H1 (cell line): ENCODE results near the gene NXPH3. TPM values are rescaled to one million over a fixed set of nuclear protein-coding genes. Genes with fewer than 3 reads are reported as not detected.

Source experiments
- CTCF ChIA-PET: fragments of 300-600 bp; sonication (Branson Sonifier 250); formaldehyde crosslinking; loops from one replicate; lab custom pipeline; 2021; ENCODE audit not compliant: partially characterized antibody; lab: Charles Lee
- POLR2A ChIA-PET: fragments of 300-600 bp; sonication (Branson Sonifier 250); formaldehyde crosslinking; loops from one replicate; lab custom pipeline; 2021; ENCODE audit warnings: inconsistent platforms; ENCODE audit not compliant: partially characterized antibody; lab: Charles Lee
- DNase-seq, 2 experiments: peaks; one replicate each; pipeline versions ENCODE4 v3.0.0 to v3.0.0-alpha.2; 2010 to 2022; ENCODE audit warnings: low spot score in 2 of 2, low read depth in 1 of 2, mixed read lengths in 1 of 2
- FAIRE-seq: peaks from 2 replicates; lab custom pipeline; 2011; peaks lifted over from hg19 to GRCh38; lab: Jason Lieb, UNC
- H2AFZ ChIP-seq: 2 replicates; pipeline ENCODE4 v1.8.1; 2012; ENCODE audit warnings: low read length, inconsistent platforms
- H2AK5ac ChIP-seq: 2 replicates; pipeline ENCODE4 v1.6.1; 2013; ENCODE audit warnings: low read depth, low read length
- H2BK120ac ChIP-seq: replicated peaks from 2 replicates; pipeline ENCODE3; 2013; ENCODE audit warnings: low read depth, low read length, inconsistent platforms
- H2BK12ac ChIP-seq: 2 replicates; pipeline ENCODE4 v1.6.1; 2013; ENCODE audit warnings: low read depth, low read length
- H2BK15ac ChIP-seq: 2 replicates; pipeline ENCODE4 v1.6.1; 2013; ENCODE audit warnings: low read length
- H2BK20ac ChIP-seq: 2 replicates; pipeline ENCODE4 v1.6.1; 2013; ENCODE audit warnings: low read length
- H2BK5ac ChIP-seq: 2 replicates; pipeline ENCODE4 v1.6.1; 2013; ENCODE audit warnings: low read depth, low read length
- H3K14ac ChIP-seq: 2 replicates; pipeline ENCODE4 v1.6.1; 2013; ENCODE audit warnings: inconsistent platforms; ENCODE audit not compliant: insufficient read length
- H3K18ac ChIP-seq: 2 replicates; pipeline ENCODE4 v1.6.1; 2013; ENCODE audit warnings: low read length; ENCODE audit errors: extremely low read depth
- H3K23ac ChIP-seq: 2 replicates; pipeline ENCODE4 v1.6.1; 2013; ENCODE audit warnings: inconsistent platforms; ENCODE audit not compliant: insufficient read length
- H3K23me2 ChIP-seq: 2 replicates; pipeline ENCODE4 v1.6.1; 2013; ENCODE audit warnings: low read depth, low read length
- H3K27ac ChIP-seq: 2 replicates; pipeline ENCODE4 v1.6.1; 2011; ENCODE audit warnings: low read depth, low read length, inconsistent platforms
- H3K27me3 ChIP-seq, 4 experiments: replicated peaks in 1 of 4; 1 replicate in 1 of 4; 2 replicates in 3 of 4; pipeline versions ENCODE4 v1.6.1 to v1.8.1; 2011 to 2013; ENCODE audit warnings: low read length in 3 of 4, mild to moderate bottlenecking in 3 of 4, inconsistent platforms in 2 of 4, mixed read lengths in 2 of 4, moderate library complexity in 1 of 4; ENCODE audit not compliant: control insufficient read depth in 3 of 4, insufficient read depth in 3 of 4; ENCODE audit errors: extremely low read depth in 1 of 4
- H3K36me3 ChIP-seq, 4 experiments: 2 replicates each; pipeline versions ENCODE4 v1.6.1 to v1.8.1; 2011 to 2013; ENCODE audit warnings: mild to moderate bottlenecking in 4 of 4, low read length in 3 of 4, moderate library complexity in 2 of 4, control low read depth in 1 of 4, inconsistent platforms in 1 of 4; ENCODE audit not compliant: insufficient read depth in 4 of 4, control insufficient read depth in 2 of 4
- H3K4ac ChIP-seq: replicated peaks from 2 replicates; pipeline ENCODE3; 2013; ENCODE audit warnings: low read length, low read depth, mixed read lengths, inconsistent platforms; ENCODE audit not compliant: insufficient read length
- H3K4me1 ChIP-seq, 4 experiments: replicated peaks in 1 of 4; 1 replicate in 1 of 4; 2 replicates in 3 of 4; pipeline versions ENCODE4 v1.6.1 to v1.8.1; 2011 to 2013; ENCODE audit warnings: low read length in 3 of 4, inconsistent platforms in 2 of 4, mixed read lengths in 1 of 4; ENCODE audit not compliant: insufficient read depth in 4 of 4, control insufficient read depth in 3 of 4
- H3K4me2 ChIP-seq, 2 experiments: 2 replicates each; pipeline versions ENCODE4 v1.6.1 to v1.8.1; 2011 to 2013; ENCODE audit warnings: low read depth in 2 of 2, low read length in 2 of 2, control low read depth in 1 of 2, inconsistent platforms in 1 of 2, mild to moderate bottlenecking in 1 of 2; ENCODE audit not compliant: insufficient read depth in 1 of 2
- H3K4me3 ChIP-seq, 4 experiments: fragments of 200-600, 300-600 bp in 1 of 4; sonication (generic), shearing (Covaris generic), sonication (Bioruptor Twin) in 1 of 4; 2 replicates each; pipeline versions ENCODE4 v1.5.1 to v1.8.1; 2011 to 2016; ENCODE audit warnings: low read length in 4 of 4, low read depth in 3 of 4, control low read depth in 2 of 4, inconsistent platforms in 2 of 4, mild to moderate bottlenecking in 2 of 4, mixed read lengths in 1 of 4, moderate library complexity in 1 of 4; ENCODE audit not compliant: insufficient read depth in 2 of 4; ENCODE audit errors: extremely low read depth in 1 of 4
- H3K56ac ChIP-seq: replicated peaks from 2 replicates; pipeline ENCODE3; 2013; ENCODE audit warnings: low read depth, mild to moderate bottlenecking, mixed read lengths, low read length, inconsistent platforms; ENCODE audit not compliant: insufficient read length
- H3K79me1 ChIP-seq: 2 replicates; pipeline ENCODE4 v1.6.1; 2013; ENCODE audit warnings: low read depth, low read length, control low read depth
- H3K79me2 ChIP-seq, 2 experiments: 2 replicates each; pipeline versions ENCODE4 v1.6.1 to v1.8.1; 2012 to 2013; ENCODE audit warnings: low read length in 2 of 2, mild to moderate bottlenecking in 2 of 2, inconsistent platforms in 1 of 2; ENCODE audit not compliant: insufficient read depth in 2 of 2, control insufficient read depth in 1 of 2
- H3K9ac ChIP-seq, 4 experiments: replicated peaks in 1 of 4; 1 replicate in 1 of 4; 2 replicates in 3 of 4; pipeline versions ENCODE4 v1.6.1 to v1.8.1; 2011 to 2013; ENCODE audit warnings: low read depth in 3 of 4, low read length in 3 of 4, control low read depth in 2 of 4, mild to moderate bottlenecking in 2 of 4, moderate library complexity in 2 of 4, inconsistent platforms in 1 of 4; ENCODE audit errors: extremely low read depth in 1 of 4
- H3K9me3 ChIP-seq, 2 experiments: 2 replicates each; pipeline versions ENCODE4 v1.6.1 to v1.8.1; 2012 to 2013; ENCODE audit warnings: mild to moderate bottlenecking in 2 of 2, moderate library complexity in 2 of 2, control low read depth in 1 of 2, inconsistent platforms in 1 of 2, low read depth in 1 of 2, low read length in 1 of 2, mixed read lengths in 1 of 2; ENCODE audit not compliant: insufficient read depth in 2 of 2
- H4K20me1 ChIP-seq, 2 experiments: replicated peaks in 1 of 2; 2 replicates each; pipeline versions ENCODE3 to v1.8.1; 2011 to 2013; ENCODE audit warnings: inconsistent platforms in 2 of 2, low read length in 2 of 2, mild to moderate bottlenecking in 1 of 2; ENCODE audit not compliant: insufficient read depth in 2 of 2, control insufficient read depth in 1 of 2
- H4K5ac ChIP-seq: 2 replicates; pipeline ENCODE4 v1.6.1; 2013; ENCODE audit warnings: low read length, low read depth, mixed read lengths, inconsistent platforms; ENCODE audit not compliant: insufficient read length
- H4K8ac ChIP-seq: 2 replicates; pipeline ENCODE4 v1.8.0; 2013; ENCODE audit warnings: mild to moderate bottlenecking, moderate library complexity, low read length, inconsistent platforms; ENCODE audit not compliant: insufficient read depth; ENCODE audit errors: extremely low read depth
- H4K91ac ChIP-seq: replicated peaks from 2 replicates; pipeline ENCODE3; 2013; ENCODE audit warnings: low read length, mixed read lengths, inconsistent platforms; ENCODE audit not compliant: insufficient read length
- CTCF ChIP-seq, 3 experiments: IDR thresholded peaks; 1 replicate in 2 of 3; 2 replicates in 1 of 3; pipeline versions ENCODE4 v1.5.1 to v1.6.1; 2011; ENCODE audit warnings: low read length in 3 of 3, mild to moderate bottlenecking in 3 of 3, inconsistent platforms in 2 of 3, low read depth in 1 of 3, moderate library complexity in 1 of 3; ENCODE audit not compliant: insufficient read depth in 1 of 3; ENCODE audit errors: control extremely low read depth in 1 of 3
- RAD21 ChIP-seq, 2 experiments: IDR thresholded peaks in 1 of 2; conservative IDR thresholded peaks in 1 of 2; 2 replicates each; pipeline ENCODE4 v1.6.1; 2011; ENCODE audit warnings: low read depth in 2 of 2, low read length in 2 of 2, improper control_type of control experiment in 1 of 2, inconsistent platforms in 1 of 2, mild to moderate bottlenecking in 1 of 2, moderate library complexity in 1 of 2
- SRF ChIP-seq: IDR thresholded peaks from 2 replicates; pipeline ENCODE4 v1.6.1; 2011; ENCODE audit warnings: mild to moderate bottlenecking, low read depth, low read length, moderate library complexity
- SUZ12 ChIP-seq: fragments of 200-600 bp; sonication (generic); IDR thresholded peaks from 2 replicates; pipeline ENCODE4 v1.6.1; 2012; ENCODE audit warnings: mild to moderate bottlenecking, inconsistent platforms, low read length, moderate library complexity, mixed read lengths
- WGBS, 2 experiments: shearing (Covaris generic) in 1 of 2; methylation state at CpG; one replicate each; pipeline versions ENCODE4 v1.1.6 to v1.1.7; 2013 to 2015; ENCODE audit warnings: low lambda C conversion rate in 2 of 2, mixed read lengths in 2 of 2, inconsistent platforms in 1 of 2, low coverage in 1 of 2, missing lambda C conversion rate in 1 of 2; ENCODE audit not compliant: insufficient replicate concordance in 2 of 2, insufficient coverage in 1 of 2, insufficient read length in 1 of 2; ENCODE audit errors: extremely low coverage in 1 of 2, missing lambda C conversion rate in 1 of 2; 5-methylcytosine and 5-hydroxymethylcytosine counted together
- polyA plus RNA-seq, 7 experiments: library from polyadenylated mRNA; depleted of rRNA in 3 of 7; stranded (reverse) in 5 of 7; unstranded in 2 of 7; fragments of >200 nt in 5 of 7; fragments of 200-250 nt in 2 of 7; gene quantifications; 1 replicate in 5 of 7; 2 replicates in 1 of 7; 4 replicates in 1 of 7; pipeline versions ENCODE4 v1.2.1 to v1.2.3, GENCODE V29; 2011 to 2013; ENCODE audit warnings: missing spikeins in 2 of 7, mixed read lengths in 2 of 7
- total RNA-seq: library from RNA; stranded (reverse); fragmentation: NEBNext Ultra II Directional; extraction: Animal tissue kit (Norgen Biotek cat#: 25700); gene quantifications from 2 replicates; pipeline ENCODE4 v1.2.1, GENCODE V29; 2021

Gene NXPH3
- total and polyA plus RNA-seq, 2 of the 8 experiments (the other 6 are each of a cell fraction or from before 2014, with no cell fraction given): 2.5 to 3.7 TPM

- DNase-seq (no peak), FAIRE-seq (no peak)
- Histone ChIP-seq H3K4me3 (no peak overlapping the region), H3K4me1 (peaks cover 0 to 14% (median 8%) of the 10 kb centered on the region in 4 experiments; a peak in 6 of 7 replicates), H3K4me2 (no peak overlapping the region), H3K23me2 (peaks cover 6% of the 10 kb centered on the region), H2BK12ac (no peak overlapping the region), H3K36me3 (no peaks in the 10 kb centered on the region), H2BK5ac (no peak overlapping the region), H4K5ac (no peak overlapping the region), H2AFZ (no peak overlapping the region), H3K27me3 (peaks cover 4 to 14% (median 8%) of the 10 kb centered on the region in 4 experiments; a peak in 5 of 7 replicates), H3K9me3 (no peaks in the 10 kb centered on the region), H2BK120ac (no peak overlapping the region), H4K20me1 (peaks cover 0 to 4% of the 10 kb centered on the region in 2 experiments), H3K79me1 (no peaks in the 10 kb centered on the region), H3K4ac (no peak overlapping the region), H3K79me2 (no peaks in the 10 kb centered on the region), H2BK15ac (0 out of 2 replicates have a peak overlapping the region, but pooled peaks have one; percentile 16), H2BK20ac (no peak overlapping the region), H3K18ac (no peak overlapping the region; the same call in 1 of the 2 replicates), H2AK5ac (no peak overlapping the region), H4K91ac (no peak overlapping the region), H4K8ac (no peak overlapping the region), H3K56ac (no peak overlapping the region), H3K9ac (no peak overlapping the region), H3K14ac (no peak overlapping the region), H3K27ac (no peak overlapping the region), H3K23ac (no peak overlapping the region)
- POLR2A ChIA-PET: interaction anchor here (1.9 kb wide), 1 partner anchor 11 kb away, joined by 4 read pairs; no protein-coding TSS in a partner anchor
- WGBS, 2 experiments: 92% methylated on average over 12 of the region's 12 CpGs; no CpG with 5 or more reads in 1 of the 2 experiments
- TF ChIP-seq SRF (no peak), SUZ12 (no peak), CTCF (IDR thresholded peaks at IDR 0.05; ENCODE audit: control extremely low read depth in 1 of 3, insufficient read depth in 1 of 3, low read depth in 1 of 3, low read length in 3 of 3) (peak in 1 of 3 experiments; percentile 17; a peak in 2 of 4 replicates), RAD21 (IDR thresholded peaks at IDR 0.05 in 1 of 2, conservative IDR thresholded peaks at IDR 0.05 in 1 of 2; ENCODE audit: low read depth in 2 of 2, low read length in 2 of 2) (peak; percentile 1 to 17; a peak in 2 of 4 replicates)
- CTCF ChIA-PET: interaction anchor here (0.6 to 1.8 kb wide), 7 partner anchors 10 to 135 kb away, joined by 3 to 6 read pairs (median 3); no protein-coding TSS in a partner anchor
These were observed 5.4 kb downstream of the NXPH3 start for GRCh38 chr17:49580981-49581647.
